ENCODE results near the gene GRAMD1B. TPM values are rescaled to one million over a fixed set of nuclear protein-coding genes. Genes with fewer than 3 reads are reported as not detected.

GRAMD1B gene
- total and polyA plus RNA-seq, 12 donors: 7.3 to 41.0 (median 21.0) TPM

GRCh38 chr11:123443851-123444623 is 14.0 kb downstream of the GRAMD1B start:
- intact Hi-C loops (cut with DNase I): no loop called here
- 91 to 97% methylated on average over 5 of the region's 5 CpGs for WGBS, 2 donors
- H3K36me3 ChIP-seq: no peaks in the 10 kb centered on the region
- no peak for ATAC-seq
- no peak for DNase-seq
- TF ChIP-seq, protein P1, sequence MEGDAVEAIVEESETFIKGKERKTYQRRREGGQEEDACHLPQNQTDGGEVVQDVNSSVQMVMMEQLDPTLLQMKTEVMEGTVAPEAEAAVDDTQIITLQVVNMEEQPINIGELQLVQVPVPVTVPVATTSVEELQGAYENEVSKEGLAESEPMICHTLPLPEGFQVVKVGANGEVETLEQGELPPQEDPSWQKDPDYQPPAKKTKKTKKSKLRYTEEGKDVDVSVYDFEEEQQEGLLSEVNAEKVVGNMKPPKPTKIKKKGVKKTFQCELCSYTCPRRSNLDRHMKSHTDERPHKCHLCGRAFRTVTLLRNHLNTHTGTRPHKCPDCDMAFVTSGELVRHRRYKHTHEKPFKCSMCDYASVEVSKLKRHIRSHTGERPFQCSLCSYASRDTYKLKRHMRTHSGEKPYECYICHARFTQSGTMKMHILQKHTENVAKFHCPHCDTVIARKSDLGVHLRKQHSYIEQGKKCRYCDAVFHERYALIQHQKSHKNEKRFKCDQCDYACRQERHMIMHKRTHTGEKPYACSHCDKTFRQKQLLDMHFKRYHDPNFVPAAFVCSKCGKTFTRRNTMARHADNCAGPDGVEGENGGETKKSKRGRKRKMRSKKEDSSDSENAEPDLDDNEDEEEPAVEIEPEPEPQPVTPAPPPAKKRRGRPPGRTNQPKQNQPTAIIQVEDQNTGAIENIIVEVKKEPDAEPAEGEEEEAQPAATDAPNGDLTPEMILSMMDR (IDR thresholded peaks at IDR 0.05): no peak
- no peaks in the 10 kb centered on the region for H3K9me3 ChIP-seq
- H3K4me1 ChIP-seq: peaks cover 0 to 7% (median 0%) of the 10 kb centered on the region in 9 donors
- no peak overlapping the region for H3K27ac ChIP-seq
- no peaks in the 10 kb centered on the region for H3K27me3 ChIP-seq
- no peak overlapping the region for H3K4me3 ChIP-seq

DNA sequence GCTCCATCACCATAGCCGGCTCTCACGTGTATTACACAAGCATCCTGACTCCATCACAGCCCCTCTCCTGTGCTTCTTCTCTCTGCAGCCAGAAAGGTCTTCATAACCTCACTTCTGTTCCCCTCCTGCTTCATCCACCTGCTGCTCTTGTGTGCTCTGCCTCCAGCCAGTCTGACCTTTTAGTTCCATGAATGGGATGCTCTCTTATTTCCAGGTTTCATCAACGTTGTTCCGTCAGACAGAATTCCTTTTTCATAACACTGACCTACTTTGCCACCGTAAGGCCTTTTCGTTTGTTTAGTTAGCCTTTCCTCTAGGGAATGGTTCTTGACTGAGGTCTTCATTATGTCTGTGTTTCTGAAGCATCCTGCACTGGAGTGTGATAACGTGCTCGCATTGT is 18.8 kb downstream of the GRAMD1B start:
- intact Hi-C loops (cut with DNase I): no loop called here
- Histone ChIP-seq H3K27me3 (no peaks in the 10 kb centered on the region), H3K36me3 (no peaks in the 10 kb centered on the region), H3K27ac (no peak overlapping the region), H3K4me1 (peaks cover 0 to 37% (median 22%) of the 10 kb centered on the region in 9 donors), H3K4me3 (no peak overlapping the region), H3K9me3 (no peaks in the 10 kb centered on the region)
- DNase-seq: no peak
- TF ChIP-seq, protein P1 (IDR thresholded peaks at IDR 0.05): no peak
- no peak for ATAC-seq
- WGBS, 2 donors: 71 to 73% methylated on average over 8 of the region's 8 CpGs

DNA sequence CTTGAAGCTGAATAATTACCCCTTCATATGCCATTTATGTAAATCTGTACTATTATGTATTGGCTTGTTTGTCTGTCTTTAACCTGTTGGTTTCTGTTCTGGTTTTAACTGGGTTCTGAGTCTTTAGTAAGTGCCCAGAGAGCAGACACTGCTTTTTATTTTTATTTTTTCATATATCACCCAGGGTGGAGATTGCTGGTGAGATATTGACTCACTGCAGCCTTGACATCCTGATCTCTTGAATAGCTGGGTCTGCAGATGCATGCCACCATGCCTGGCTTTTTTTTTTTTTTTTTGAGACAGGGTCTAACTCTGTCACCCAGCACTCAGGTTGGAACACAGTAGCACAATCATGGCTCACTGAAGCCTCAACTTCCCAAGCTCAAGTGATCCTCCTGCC is 19.4 kb downstream of the GRAMD1B start:
- no peak for ATAC-seq
- no peaks in the 10 kb centered on the region for H3K36me3 ChIP-seq
- H3K4me1 ChIP-seq: peaks cover 0 to 37% (median 24%) of the 10 kb centered on the region in 9 donors
- H3K4me3 ChIP-seq: no peak overlapping the region
- TF ChIP-seq, protein P1 (IDR thresholded peaks at IDR 0.05): no peak
- intact Hi-C loops (cut with DNase I): no loop called here
- H3K27ac ChIP-seq: peak overlapping the region in 2 of 10 donors; percentile 71 to 79
- H3K9me3 ChIP-seq: no peaks in the 10 kb centered on the region
- no peaks in the 10 kb centered on the region for H3K27me3 ChIP-seq
- DNase-seq: no peak

- Histone ChIP-seq H3K9me3 (no peaks in the 10 kb centered on the region), H3K27ac (peak overlapping the region in 8 of 10 donors; percentile 34 to 79 (median 48)), H3K27me3 (no peaks in the 10 kb centered on the region), H3K4me1 (peaks cover 0 to 44% (median 32%) of the 10 kb centered on the region in 9 donors), H3K36me3 (no peaks in the 10 kb centered on the region), H3K4me3 (no peak overlapping the region)
- peak; percentile 37 to 86 (median 72) for ATAC-seq
- intact Hi-C loops (cut with DNase I): no loop called here
- peak in 1 of 2 donors; percentile 15 for DNase-seq
- TF ChIP-seq, protein P1 (IDR thresholded peaks at IDR 0.05): no peak
- WGBS, 2 donors: 33 to 55% methylated on average over 3 of the region's 3 CpGs
Measured at GRCh38 chr11:123450623-123451022, 20.6 kb downstream of the GRAMD1B start.

Measured in heart right ventricle (tissue), 16 donors.